ENCODE measurements around the gene CFAP251. TPM values are rescaled to one million over a fixed set of nuclear protein-coding genes. Genes with fewer than 3 reads are reported as not detected.
A peak's percentile ranks its signal among the peaks of the same experiment; 100 is the strongest.

Gene CFAP251
- total and polyA plus RNA-seq, 2 donors, result 1.2 to 2.0 TPM

GRCh38 chr12:122014781-122015180 lies 96.4 kb downstream of the CFAP251 start:
- Histone ChIP-seq H3K9me3 (ENCODE audit: control insufficient read depth in 2 of 2, insufficient read depth in 1 of 2, low read length in 1 of 2) (peaks cover 1 to 16% of the 10 kb centered on the region in 2 donors), H3K27me3 (ENCODE audit: control insufficient read depth in 2 of 2, insufficient read depth in 1 of 2, low read length in 1 of 2) (no peaks in the 10 kb centered on the region), H3K36me3 (ENCODE audit: control insufficient read depth in 2 of 2, insufficient read depth in 2 of 2, low read length in 1 of 2) (peaks cover 0 to 5% of the 10 kb centered on the region in 2 donors), H3K4me3 (ENCODE audit: low read length in 2 of 2) (no peak overlapping the region), H3K4me1 (ENCODE audit: control insufficient read depth in 2 of 2, insufficient read depth in 2 of 2, low read length in 2 of 2) (peaks cover 13 to 35% of the 10 kb centered on the region in 2 donors), H3K27ac (ENCODE audit: low read depth in 1 of 2, low read length in 1 of 2) (no peak overlapping the region)
- no peak for DNase-seq (ENCODE audit: low read depth in 6 of 9, low spot score in 9 of 9)
- 94% methylated on average over 5 of the region's 5 CpGs for WGBS

DNA sequence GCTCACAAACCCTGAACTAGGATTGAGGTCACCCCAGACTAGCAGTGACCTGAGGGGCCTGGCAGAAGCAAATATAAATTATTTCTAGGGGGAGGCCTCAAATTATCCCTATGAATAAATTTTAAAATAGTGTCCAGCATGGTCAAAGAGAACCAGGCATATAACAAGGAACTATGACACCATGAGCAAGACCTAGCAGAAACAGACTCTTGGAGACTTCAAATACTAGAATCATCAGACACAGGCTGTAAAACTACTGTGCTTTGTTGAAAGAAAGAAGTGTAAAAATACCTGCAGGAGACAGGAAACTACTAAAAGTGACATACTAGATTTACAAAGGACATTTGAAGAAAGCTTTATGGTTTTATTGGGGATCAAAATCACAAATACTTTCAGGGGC lies 100.1 kb downstream of the CFAP251 start:
- Histone ChIP-seq H3K36me3 (ENCODE audit: control insufficient read depth in 2 of 2, insufficient read depth in 2 of 2, low read length in 1 of 2) (no peaks in the 10 kb centered on the region), H3K27ac (ENCODE audit: low read depth in 1 of 2, low read length in 1 of 2) (no peak overlapping the region), H3K4me1 (ENCODE audit: control insufficient read depth in 2 of 2, insufficient read depth in 2 of 2, low read length in 2 of 2) (peaks cover 9 to 37% of the 10 kb centered on the region in 2 donors), H3K27me3 (ENCODE audit: control insufficient read depth in 2 of 2, insufficient read depth in 1 of 2, low read length in 1 of 2) (no peaks in the 10 kb centered on the region), H3K4me3 (ENCODE audit: low read length in 2 of 2) (no peak overlapping the region), H3K9me3 (ENCODE audit: control insufficient read depth in 2 of 2, insufficient read depth in 1 of 2, low read length in 1 of 2) (peaks cover 1 to 21% of the 10 kb centered on the region in 2 donors)
- DNase-seq (ENCODE audit: low read depth in 6 of 9, low spot score in 9 of 9), result no peak

GRCh38 chr12:122018937-122019336 lies 100.5 kb downstream of the CFAP251 start:
- Histone ChIP-seq H3K9me3 (ENCODE audit: control insufficient read depth in 2 of 2, insufficient read depth in 1 of 2, low read length in 1 of 2) (peaks cover 1 to 23% of the 10 kb centered on the region in 2 donors), H3K27ac (ENCODE audit: low read depth in 1 of 2, low read length in 1 of 2) (no peak overlapping the region), H3K27me3 (ENCODE audit: control insufficient read depth in 2 of 2, insufficient read depth in 1 of 2, low read length in 1 of 2) (no peaks in the 10 kb centered on the region), H3K4me3 (ENCODE audit: low read length in 2 of 2) (no peak overlapping the region), H3K4me1 (ENCODE audit: control insufficient read depth in 2 of 2, insufficient read depth in 2 of 2, low read length in 2 of 2) (peaks cover 7 to 36% of the 10 kb centered on the region in 2 donors), H3K36me3 (ENCODE audit: control insufficient read depth in 2 of 2, insufficient read depth in 2 of 2, low read length in 1 of 2) (no peaks in the 10 kb centered on the region)
- no peak for DNase-seq (ENCODE audit: low read depth in 6 of 9, low spot score in 9 of 9)
- 89% methylated on average over 4 of the region's 4 CpGs for WGBS

- no peaks in the 10 kb centered on the region for H3K27me3 ChIP-seq (ENCODE audit: control insufficient read depth in 2 of 2, insufficient read depth in 1 of 2, low read length in 1 of 2)
- peaks cover 0 to 8% of the 10 kb centered on the region in 2 donors for H3K36me3 ChIP-seq (ENCODE audit: control insufficient read depth in 2 of 2, insufficient read depth in 2 of 2, low read length in 1 of 2)
- H3K4me3 ChIP-seq (ENCODE audit: low read length in 2 of 2), result peak overlapping the region; percentile 60 to 96
- peaks cover 1 to 32% of the 10 kb centered on the region in 2 donors for H3K9me3 ChIP-seq (ENCODE audit: control insufficient read depth in 2 of 2, insufficient read depth in 1 of 2, low read length in 1 of 2)
- WGBS, result 74% methylated on average over 16 of the region's 16 CpGs
- DNase-seq (ENCODE audit: low read depth in 6 of 9, low spot score in 9 of 9), result no peak
- H3K4me1 ChIP-seq (ENCODE audit: control insufficient read depth in 2 of 2, insufficient read depth in 2 of 2, low read length in 2 of 2), result peaks cover 11 to 38% of the 10 kb centered on the region in 2 donors
- peak overlapping the region in 1 of 2 donors; percentile 64 for H3K27ac ChIP-seq (ENCODE audit: low read depth in 1 of 2, low read length in 1 of 2)
Observed at GRCh38 chr12:122020795-122021192, 102.4 kb downstream of the CFAP251 start.

- peaks cover 1 to 32% of the 10 kb centered on the region in 2 donors for H3K9me3 ChIP-seq (ENCODE audit: control insufficient read depth in 2 of 2, insufficient read depth in 1 of 2, low read length in 1 of 2)
- peak overlapping the region; percentile 64 to 83 for H3K27ac ChIP-seq (ENCODE audit: low read depth in 1 of 2, low read length in 1 of 2)
- H3K4me1 ChIP-seq (ENCODE audit: control insufficient read depth in 2 of 2, insufficient read depth in 2 of 2, low read length in 2 of 2), result peaks cover 13 to 41% of the 10 kb centered on the region in 2 donors
- DNase-seq (ENCODE audit: low read depth in 6 of 9, low spot score in 9 of 9), result peak in 3 of 9 donors; percentile 45 to 75 (median 50)
- peak overlapping the region; percentile 60 to 96 for H3K4me3 ChIP-seq (ENCODE audit: low read length in 2 of 2)
- H3K27me3 ChIP-seq (ENCODE audit: control insufficient read depth in 2 of 2, insufficient read depth in 1 of 2, low read length in 1 of 2), result no peaks in the 10 kb centered on the region
- WGBS, result 2% methylated on average over 57 of the region's 57 CpGs
- H3K36me3 ChIP-seq (ENCODE audit: control insufficient read depth in 2 of 2, insufficient read depth in 2 of 2, low read length in 1 of 2), result peaks cover 0 to 10% of the 10 kb centered on the region in 2 donors
Observed at GRCh38 chr12:122021193-122021821, 102.9 kb downstream of the CFAP251 start.

- Histone ChIP-seq H3K27ac (ENCODE audit: low read depth in 1 of 2, low read length in 1 of 2) (peak within 1 kb of the TSS; percentile 88 to 90), H3K4me1 (ENCODE audit: control insufficient read depth in 2 of 2, insufficient read depth in 2 of 2, low read length in 2 of 2) (peaks cover 19 to 47% of the 10 kb centered on the region in 2 donors), H3K4me3 (ENCODE audit: low read length in 2 of 2) (peak within 1 kb of the TSS; percentile 96 to 98), H3K36me3 (ENCODE audit: control insufficient read depth in 2 of 2, insufficient read depth in 2 of 2, low read length in 1 of 2) (peaks cover 0 to 16% of the 10 kb centered on the region in 2 donors), H3K27me3 (ENCODE audit: control insufficient read depth in 2 of 2, insufficient read depth in 1 of 2, low read length in 1 of 2) (no peaks in the 10 kb centered on the region), H3K9me3 (ENCODE audit: control insufficient read depth in 2 of 2, insufficient read depth in 1 of 2, low read length in 1 of 2) (peaks cover 1 to 38% of the 10 kb centered on the region in 2 donors)
- WGBS, result under 1% methylated on average over 83 of the region's 83 CpGs
- DNase-seq (ENCODE audit: low read depth in 6 of 9, low spot score in 9 of 9), result peak in 6 of 9 donors; percentile 68 to 89 (median 82)
Observed at GRCh38 chr12:122021822-122022392, 103.5 kb downstream of the CFAP251 start, which contains the start of gene BCL7A. Gene BCL7A, plus strand, starts transcription at chr12:122021884. Its CDS starts 208 bp downstream, at chr12:122022092.

GRCh38 chr12:122022393-122023338 lies 104.3 kb downstream of the CFAP251 start:
- Histone ChIP-seq H3K4me3 (ENCODE audit: low read length in 2 of 2) (peak overlapping the region; percentile 96 to 98), H3K27ac (ENCODE audit: low read depth in 1 of 2, low read length in 1 of 2) (peak overlapping the region; percentile 88 to 90), H3K27me3 (ENCODE audit: control insufficient read depth in 2 of 2, insufficient read depth in 1 of 2, low read length in 1 of 2) (no peaks in the 10 kb centered on the region), H3K4me1 (ENCODE audit: control insufficient read depth in 2 of 2, insufficient read depth in 2 of 2, low read length in 2 of 2) (peaks cover 24 to 55% of the 10 kb centered on the region in 2 donors), H3K9me3 (ENCODE audit: control insufficient read depth in 2 of 2, insufficient read depth in 1 of 2, low read length in 1 of 2) (peaks cover 1 to 42% of the 10 kb centered on the region in 2 donors), H3K36me3 (ENCODE audit: control insufficient read depth in 2 of 2, insufficient read depth in 2 of 2, low read length in 1 of 2) (peaks cover 0 to 17% of the 10 kb centered on the region in 2 donors)
- peak in 1 of 9 donors; percentile 71 for DNase-seq (ENCODE audit: low read depth in 6 of 9, low spot score in 9 of 9)
- under 1% methylated on average over 124 of the region's 124 CpGs for WGBS

DNA sequence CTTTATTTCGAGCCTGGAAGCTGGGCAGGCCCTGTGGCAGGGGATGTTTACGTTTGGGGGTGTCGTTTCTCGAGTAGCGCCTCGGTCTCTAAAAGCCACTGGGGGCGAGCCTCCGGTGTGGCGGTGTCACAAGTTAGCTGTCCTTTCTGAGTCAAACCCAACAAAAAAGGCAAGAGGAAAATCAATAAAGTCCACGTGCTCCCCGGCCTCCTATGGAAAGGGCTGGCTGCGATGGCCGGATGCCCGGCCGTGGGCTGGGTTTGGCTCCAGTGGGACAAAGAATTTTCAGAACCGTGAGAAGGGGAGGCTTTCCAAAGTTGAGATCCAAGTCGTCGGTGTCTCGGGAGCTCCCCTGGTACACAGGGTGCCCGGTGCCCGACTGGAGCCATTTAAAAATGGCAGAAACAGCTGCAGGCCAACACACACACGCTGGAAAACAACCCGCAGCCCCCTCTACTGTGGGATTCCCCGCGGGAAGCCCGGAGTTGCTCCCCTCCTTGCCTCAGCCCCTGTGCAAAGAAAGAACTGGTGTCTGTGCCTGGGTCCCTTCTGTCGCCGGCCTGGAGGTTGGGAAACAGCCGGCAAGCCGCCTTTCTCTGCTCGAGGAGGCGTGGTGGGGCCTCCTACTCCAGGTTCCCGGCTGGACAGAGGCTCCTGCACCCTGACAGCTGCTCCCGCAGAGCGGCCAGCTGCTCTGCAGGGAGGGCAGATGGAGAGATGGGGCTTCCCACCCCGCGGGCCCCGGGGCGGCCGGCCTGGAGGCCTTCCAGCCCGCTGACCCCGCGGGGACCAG lies 105.1 kb downstream of the CFAP251 start:
- H3K9me3 ChIP-seq (ENCODE audit: control insufficient read depth in 2 of 2, insufficient read depth in 1 of 2, low read length in 1 of 2), result peaks cover 0 to 36% of the 10 kb centered on the region in 2 donors
- 17% methylated on average over 43 of the region's 43 CpGs for WGBS
- H3K4me1 ChIP-seq (ENCODE audit: control insufficient read depth in 2 of 2, insufficient read depth in 2 of 2, low read length in 2 of 2), result peaks cover 32 to 58% of the 10 kb centered on the region in 2 donors
- peak overlapping the region; percentile 96 to 98 for H3K4me3 ChIP-seq (ENCODE audit: low read length in 2 of 2)
- H3K27ac ChIP-seq (ENCODE audit: low read depth in 1 of 2, low read length in 1 of 2), result peak overlapping the region; percentile 86 to 88
- no peaks in the 10 kb centered on the region for H3K27me3 ChIP-seq (ENCODE audit: control insufficient read depth in 2 of 2, insufficient read depth in 1 of 2, low read length in 1 of 2)
- H3K36me3 ChIP-seq (ENCODE audit: control insufficient read depth in 2 of 2, insufficient read depth in 2 of 2, low read length in 1 of 2), result peaks cover 0 to 17% of the 10 kb centered on the region in 2 donors
- DNase-seq (ENCODE audit: low read depth in 6 of 9, low spot score in 9 of 9), result peak in 1 of 9 donors; percentile 62
